Hepatocyte (in vitro differentiated cells): ENCODE results near the gene RTTN. TPM values are rescaled to one million over a fixed set of nuclear protein-coding genes. Genes with fewer than 3 reads are reported as not detected.

Experiments
- DNase-seq: peaks from one replicate; pipeline ENCODE4 v3.0.0-alpha.2; 2016; ENCODE audit warnings: low spot score
- H2AFZ ChIP-seq: fragments of 200-600 bp; sonication (generic); 2 replicates; pipeline ENCODE4 v1.6.0; 2016; ENCODE audit warnings: antibody characterized with exemption, mild to moderate bottlenecking
- H3K27ac ChIP-seq: fragments of 200-600 bp; sonication (generic); 2 replicates; pipeline ENCODE4 v1.5.1; 2016; ENCODE audit warnings: mild to moderate bottlenecking
- H3K27me3 ChIP-seq: fragments of 200-600 bp; sonication (generic); 2 replicates; pipeline ENCODE4 v1.6.1; 2016
- H3K36me3 ChIP-seq: fragments of 200-600 bp; sonication (generic); replicated peaks from 2 replicates; pipeline ENCODE4 v1.5.1; 2016; ENCODE audit warnings: low read depth; ENCODE audit not compliant: insufficient read depth
- H3K4me1 ChIP-seq: fragments of 200-600 bp; sonication (generic); 2 replicates; pipeline ENCODE4 v1.5.1; 2016; ENCODE audit warnings: mild to moderate bottlenecking, moderate library complexity; ENCODE audit not compliant: insufficient read depth
- H3K4me2 ChIP-seq: fragments of 200-600 bp; sonication (generic); 2 replicates; pipeline ENCODE4 v1.6.0; 2016
- H3K4me3 ChIP-seq: fragments of 200-600 bp; sonication (generic); 2 replicates; pipeline ENCODE4 v1.5.1; 2016; ENCODE audit warnings: mild to moderate bottlenecking
- H3K79me2 ChIP-seq: fragments of 200-600 bp; sonication (generic); 2 replicates; pipeline ENCODE4 v1.6.0; 2017; ENCODE audit warnings: mild to moderate bottlenecking
- H3K9me2 ChIP-seq: fragments of 200-600 bp; sonication (generic); replicated peaks from 2 replicates; pipeline ENCODE4 v1.6.0; 2017; ENCODE audit warnings: mild to moderate bottlenecking; ENCODE audit not compliant: insufficient read depth
- H3K9me3 ChIP-seq: fragments of 200-600 bp; sonication (generic); 2 replicates; pipeline ENCODE4 v1.5.1; 2016; ENCODE audit warnings: low read depth, mild to moderate bottlenecking
- H4K20me1 ChIP-seq: fragments of 200-600 bp; sonication (generic); 2 replicates; pipeline ENCODE4 v1.6.0; 2016; ENCODE audit warnings: mild to moderate bottlenecking; ENCODE audit not compliant: insufficient read depth, poor library complexity, severe bottlenecking
- EZH2 ChIP-seq: fragments of 200-600 bp; sonication (generic); IDR thresholded peaks from 2 replicates; pipeline ENCODE4 v1.6.1; 2016; ENCODE audit warnings: antibody characterized with exemption, mild to moderate bottlenecking, borderline replicate concordance
- EZH2phosphoT487 ChIP-seq: fragments of 200-600 bp; sonication (generic); IDR thresholded peaks from one replicate; pipeline ENCODE4 v1.6.1; 2018; ENCODE audit warnings: antibody characterized with exemption, mild to moderate bottlenecking, low read depth, moderate library complexity; ENCODE audit not compliant: unreplicated experiment, severe bottlenecking
- WGBS: methylation state at CpG from one replicate; pipeline ENCODE4 v1.1.6; 2016; ENCODE audit warnings: low lambda C conversion rate; ENCODE audit errors: missing lambda C conversion rate; 5-methylcytosine and 5-hydroxymethylcytosine counted together
- polyA plus RNA-seq: library from polyadenylated mRNA; unstranded; fragments of >200 nt; fragmentation: Nextera tagmentation; extraction: Ambion mirVana; gene quantifications from 2 replicates; pipeline ENCODE4 v1.2.1, GENCODE V29; 2016
- total RNA-seq: library from RNA; depleted of rRNA; stranded (reverse); fragments of >200 nt; gene quantifications from 2 replicates; pipeline ENCODE4 v1.2.3, GENCODE V29; 2014
- TF ChIP-seq, protein P1 (sequence below): fragments of 200-600 bp; sonication (generic); IDR thresholded peaks from 2 replicates; pipeline ENCODE4 v1.5.1; 2016; ENCODE audit warnings: antibody characterized with exemption, mild to moderate bottlenecking; ENCODE audit not compliant: poor library complexity

The RTTN gene
- total and polyA plus RNA-seq, 2 experiments from 2014 or later: 2.5 to 14.0 TPM

DNA sequence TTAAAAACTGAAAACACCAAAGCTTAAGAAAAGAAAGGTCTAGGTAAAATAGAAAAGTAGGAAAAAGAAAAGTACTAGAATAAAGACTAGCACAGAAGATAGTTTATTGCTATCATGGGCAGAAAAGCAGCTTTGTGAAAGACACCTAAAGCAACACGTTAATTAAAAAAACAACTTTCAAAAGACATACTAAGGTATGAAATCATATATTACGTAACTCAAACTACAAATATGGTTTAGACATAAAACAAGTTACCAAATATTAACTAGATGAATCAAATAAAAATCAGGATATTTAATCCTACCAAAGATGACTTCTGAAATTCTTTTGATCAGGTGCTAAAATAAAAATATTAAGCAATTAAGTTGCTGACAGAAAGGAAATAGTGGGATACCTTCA is 30.3 kb downstream of the RTTN start:
- Histone ChIP-seq H3K9me2 (no peaks in the 10 kb centered on the region), H3K36me3 (no peaks in the 10 kb centered on the region), H3K27ac (no peak overlapping the region), H2AFZ (no peak overlapping the region), H3K4me2 (no peak overlapping the region), H3K4me3 (no peak overlapping the region), H3K79me2 (no peaks in the 10 kb centered on the region), H3K9me3 (no peaks in the 10 kb centered on the region), H3K4me1 (no peaks in the 10 kb centered on the region), H3K27me3 (no peaks in the 10 kb centered on the region), H4K20me1 (no peaks in the 10 kb centered on the region)
- TF ChIP-seq, protein P1, sequence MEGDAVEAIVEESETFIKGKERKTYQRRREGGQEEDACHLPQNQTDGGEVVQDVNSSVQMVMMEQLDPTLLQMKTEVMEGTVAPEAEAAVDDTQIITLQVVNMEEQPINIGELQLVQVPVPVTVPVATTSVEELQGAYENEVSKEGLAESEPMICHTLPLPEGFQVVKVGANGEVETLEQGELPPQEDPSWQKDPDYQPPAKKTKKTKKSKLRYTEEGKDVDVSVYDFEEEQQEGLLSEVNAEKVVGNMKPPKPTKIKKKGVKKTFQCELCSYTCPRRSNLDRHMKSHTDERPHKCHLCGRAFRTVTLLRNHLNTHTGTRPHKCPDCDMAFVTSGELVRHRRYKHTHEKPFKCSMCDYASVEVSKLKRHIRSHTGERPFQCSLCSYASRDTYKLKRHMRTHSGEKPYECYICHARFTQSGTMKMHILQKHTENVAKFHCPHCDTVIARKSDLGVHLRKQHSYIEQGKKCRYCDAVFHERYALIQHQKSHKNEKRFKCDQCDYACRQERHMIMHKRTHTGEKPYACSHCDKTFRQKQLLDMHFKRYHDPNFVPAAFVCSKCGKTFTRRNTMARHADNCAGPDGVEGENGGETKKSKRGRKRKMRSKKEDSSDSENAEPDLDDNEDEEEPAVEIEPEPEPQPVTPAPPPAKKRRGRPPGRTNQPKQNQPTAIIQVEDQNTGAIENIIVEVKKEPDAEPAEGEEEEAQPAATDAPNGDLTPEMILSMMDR: no peak
- TF ChIP-seq EZH2 (no peak), EZH2phosphoT487 (no peak)
- no peak for DNase-seq
- 97% methylated on average over 2 of the region's 2 CpGs for WGBS

DNA sequence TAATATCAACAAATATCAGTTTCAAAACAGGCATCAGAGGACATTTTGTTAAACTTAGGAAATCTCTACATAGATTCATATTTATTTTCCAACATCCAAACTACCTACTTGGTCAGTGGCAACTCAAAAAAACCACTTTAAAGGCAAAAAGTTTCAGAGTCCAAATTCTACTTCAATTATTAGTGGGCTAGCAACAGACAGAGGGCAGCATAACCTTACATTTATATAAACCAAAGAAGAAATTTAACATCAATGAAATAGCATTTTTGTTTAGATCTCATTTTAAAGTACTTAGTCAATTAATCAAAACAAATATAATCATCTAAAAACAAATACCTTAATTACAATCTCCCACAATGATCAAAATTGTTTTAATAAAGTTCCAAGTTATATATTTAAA is 33.3 kb downstream of the RTTN start:
- Histone ChIP-seq H2AFZ (no peak overlapping the region), H3K9me3 (no peaks in the 10 kb centered on the region), H3K27me3 (no peaks in the 10 kb centered on the region), H4K20me1 (no peaks in the 10 kb centered on the region), H3K79me2 (no peaks in the 10 kb centered on the region), H3K4me3 (no peak overlapping the region), H3K4me1 (no peaks in the 10 kb centered on the region), H3K27ac (no peak overlapping the region), H3K4me2 (no peak overlapping the region), H3K9me2 (no peaks in the 10 kb centered on the region), H3K36me3 (no peaks in the 10 kb centered on the region)
- TF ChIP-seq, protein P1: peak; percentile 53
- no peak for TF ChIP-seq EZH2phosphoT487
- no peak for DNase-seq

DNA sequence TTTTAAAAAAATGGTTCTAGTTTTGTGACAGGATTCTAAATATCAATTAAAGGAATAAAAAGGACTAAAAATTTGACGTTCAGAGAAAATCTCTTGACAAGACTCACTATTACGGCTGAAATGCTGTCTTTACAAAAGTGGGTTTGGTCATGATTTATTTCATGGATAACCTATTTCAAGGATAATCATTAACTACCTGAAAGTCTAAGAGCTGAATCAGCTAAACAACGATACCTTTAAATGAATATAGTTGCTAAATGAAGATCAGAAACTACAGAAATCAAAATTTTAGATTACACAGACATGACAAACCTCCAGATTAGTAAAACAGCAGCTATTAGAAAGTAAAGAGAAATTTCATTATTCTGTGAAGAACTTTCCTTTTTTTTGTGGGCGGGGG is 35.7 kb downstream of the RTTN start:
- Histone ChIP-seq H3K79me2 (no peaks in the 10 kb centered on the region), H3K4me3 (no peak overlapping the region), H3K27ac (no peak overlapping the region), H3K4me2 (peak overlapping the region; percentile 20), H3K36me3 (no peaks in the 10 kb centered on the region), H3K4me1 (no peaks in the 10 kb centered on the region), H2AFZ (no peak overlapping the region), H3K9me3 (no peaks in the 10 kb centered on the region), H3K27me3 (no peaks in the 10 kb centered on the region), H3K9me2 (no peaks in the 10 kb centered on the region), H4K20me1 (no peaks in the 10 kb centered on the region)
- TF ChIP-seq EZH2 (no peak), EZH2phosphoT487 (no peak)
- TF ChIP-seq, protein P1: no peak
- 65% methylated on average over 4 of the region's 4 CpGs for WGBS
- no peak for DNase-seq

DNA sequence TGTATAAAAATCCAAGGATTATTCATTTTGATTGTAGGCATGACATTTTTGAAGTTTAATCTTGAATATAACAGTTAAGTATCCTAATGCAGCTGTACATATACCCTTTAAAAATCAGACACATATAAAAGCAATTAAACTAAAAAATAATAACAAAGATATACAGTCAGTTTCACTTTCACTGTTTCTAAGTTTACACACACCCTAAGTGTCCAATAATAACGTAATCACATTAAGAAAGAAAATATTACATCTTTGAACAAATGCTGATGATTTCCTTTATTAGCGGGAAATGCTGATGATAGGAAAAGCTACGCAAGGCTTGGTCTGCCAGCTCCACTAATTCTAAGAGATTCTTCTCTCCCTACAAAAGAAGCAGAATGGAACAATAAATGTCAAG is 38.8 kb downstream of the RTTN start:
- no peak for DNase-seq
- Histone ChIP-seq H3K4me1 (no peaks in the 10 kb centered on the region), H2AFZ (no peak overlapping the region), H4K20me1 (no peaks in the 10 kb centered on the region), H3K9me3 (no peaks in the 10 kb centered on the region), H3K9me2 (no peaks in the 10 kb centered on the region), H3K36me3 (no peaks in the 10 kb centered on the region), H3K27ac (no peak overlapping the region), H3K4me2 (no peak overlapping the region), H3K27me3 (no peaks in the 10 kb centered on the region), H3K4me3 (no peak overlapping the region), H3K79me2 (no peaks in the 10 kb centered on the region)
- TF ChIP-seq EZH2: no peak
- TF ChIP-seq, protein P1: no peak
- TF ChIP-seq EZH2phosphoT487: no peak
- WGBS: 86% methylated on average over 3 of the region's 3 CpGs
